NCI-H748 (cell line): Measurements from ENCODE around the gene FBXO36.

Experiments
- DNase-seq: peaks from one replicate; lab custom pipeline; 2025; ENCODE audit not compliant: unreplicated experiment; lab: John Stamatoyannopoulos, UW

FBXO36 gene

GRCh38 chr2:230043461-230043860 is 121.2 kb downstream of the FBXO36 start:
- no peak for DNase-seq

GRCh38 chr2:230046491-230046890 is 124.2 kb downstream of the FBXO36 start:
- no peak for DNase-seq

GRCh38 chr2:230048010-230048671 is 125.8 kb downstream of the FBXO36 start:
- no peak for DNase-seq

GRCh38 chr2:230050136-230050535 is 127.8 kb downstream of the FBXO36 start:
- DNase-seq, result no peak

GRCh38 chr2:230052299-230052698 is 130.0 kb downstream of the FBXO36 start:
- DNase-seq, result no peak

- DNase-seq, result no peak
Measured at GRCh38 chr2:230053753-230054478, 131.6 kb downstream of the FBXO36 start.

- DNase-seq, result no peak
Measured at GRCh38 chr2:230060672-230061293, 138.5 kb downstream of the FBXO36 start.
